NCI-H187 treated with DMSO at 0.1 percent for 48 hours (cell line): Measurements from ENCODE around the gene TUT4.

ENCODE experiments used
- DNase-seq: peaks from one replicate; lab custom pipeline; 2025; lab: John Stamatoyannopoulos, UW

Gene TUT4

GRCh38 chr1:52574594-52574993, 21.7 kb upstream of the TUT4 start:
- DNase-seq: no peak

GRCh38 chr1:52572387-52572786, 19.5 kb upstream of the TUT4 start:
- DNase-seq: no peak

- no peak for DNase-seq
These were observed 18.9 kb upstream of the TUT4 start for GRCh38 chr1:52571783-52572182.

- DNase-seq: no peak
These were observed 16.7 kb upstream of the TUT4 start for GRCh38 chr1:52569449-52570210.

GRCh38 chr1:52567943-52568342, 15.1 kb upstream of the TUT4 start:
- no peak for DNase-seq

- no peak for DNase-seq
These were observed 9.9 kb upstream of the TUT4 start for GRCh38 chr1:52562766-52563165.

- DNase-seq: no peak
These were observed 7.0 kb upstream of the TUT4 start for GRCh38 chr1:52559875-52560274.

- no peak for DNase-seq
These were observed 6.0 kb upstream of the TUT4 start for GRCh38 chr1:52558941-52559340.

GRCh38 chr1:52556641-52557360, 3.9 kb upstream of the TUT4 start:
- no peak for DNase-seq

- no peak for DNase-seq
These were observed 1.9 kb upstream of the TUT4 start for GRCh38 chr1:52554756-52555155.

- DNase-seq: no peak
These were observed 1.4 kb upstream of the TUT4 start for GRCh38 chr1:52554267-52554640.

- DNase-seq: no peak
These were observed 722 bp upstream of the TUT4 start for GRCh38 chr1:52553362-52554266.

GRCh38 chr1:52552236-52552504, 722 bp downstream of the TUT4 start:
- DNase-seq: no peak

- no peak for DNase-seq
These were observed 1.2 kb downstream of the TUT4 start for GRCh38 chr1:52551507-52552235.

- DNase-seq: no peak
These were observed 2.4 kb downstream of the TUT4 start for GRCh38 chr1:52550447-52550846.

- DNase-seq: no peak
These were observed 3.6 kb downstream of the TUT4 start for GRCh38 chr1:52549267-52549666.

GRCh38 chr1:52546852-52547251, 6.0 kb downstream of the TUT4 start:
- no peak for DNase-seq

- DNase-seq: no peak
These were observed 8.0 kb downstream of the TUT4 start for GRCh38 chr1:52544665-52545525.

GRCh38 chr1:52542085-52542688, 10.7 kb downstream of the TUT4 start:
- no peak for DNase-seq

- no peak for DNase-seq
These were observed 17.7 kb downstream of the TUT4 start for GRCh38 chr1:52534928-52535764.
